Natural killer cell (primary cell): ENCODE measurements around the gene C12orf76. TPM values are rescaled to one million over a fixed set of nuclear protein-coding genes. Genes with fewer than 3 reads are reported as not detected.
A peak's percentile ranks its signal among the peaks of the same experiment; 100 is the strongest.
"Not testable (repeated sequence)": the region's sequence is repeated elsewhere in the genome, so short reads cannot be mapped to it uniquely, and the experiment has no call there.

Experiments
- ATAC-seq, 3 donors: fragments of 150-1000 bp in 2 of 3; fragments of 200-7000 bp in 1 of 3; cut with Tn5 transposase; 1 replicate in 1 of 3; 2 replicates in 2 of 3; pipeline ENCODE4 v1.10.0; 2021; ENCODE audit warnings: mild to moderate bottlenecking in 2 of 3, moderate library complexity in 2 of 3
- DNase-seq, 2 donors: peaks; one replicate each; pipeline versions ENCODE4 v3.0.0 to v3.0.0-alpha.2; 2013 to 2021; ENCODE audit warnings: mixed read lengths in 1 of 2
- H3K27ac ChIP-seq: one replicate; pipeline ENCODE4 v1.5.1; 2013; ENCODE audit warnings: mild to moderate bottlenecking, low read length
- H3K27me3 ChIP-seq: one replicate; pipeline ENCODE4 v1.6.1; 2013; ENCODE audit warnings: low read length; ENCODE audit not compliant: control insufficient read depth, insufficient read depth
- H3K36me3 ChIP-seq: one replicate; pipeline ENCODE4 v1.6.1; 2013; ENCODE audit warnings: low read length; ENCODE audit not compliant: control insufficient read depth, insufficient read depth
- H3K4me1 ChIP-seq: one replicate; pipeline ENCODE4 v1.6.1; 2013; ENCODE audit warnings: low read length; ENCODE audit not compliant: control insufficient read depth, insufficient read depth
- H3K4me3 ChIP-seq: one replicate; pipeline ENCODE4 v1.5.1; 2013; ENCODE audit warnings: low read length
- H3K9me3 ChIP-seq: one replicate; pipeline ENCODE4 v1.6.1; 2013; ENCODE audit warnings: low read length; ENCODE audit not compliant: control insufficient read depth, insufficient read depth
- H3K27ac Mint-ChIP-seq, 2 donors: one replicate each; pipeline ENCODE4 v1.8.0; 2022; ENCODE audit warnings: mild to moderate bottlenecking in 2 of 2, mixed read lengths in 2 of 2, moderate library complexity in 1 of 2
- H3K27me3 Mint-ChIP-seq, 2 donors: one replicate each; pipeline ENCODE4 v1.8.0; 2022; ENCODE audit warnings: low read depth in 2 of 2, mixed read lengths in 2 of 2
- H3K36me3 Mint-ChIP-seq: one replicate; pipeline ENCODE4 v1.8.0; 2022; ENCODE audit warnings: mixed read lengths
- H3K4me1 Mint-ChIP-seq, 2 donors: one replicate each; pipeline ENCODE4 v1.8.0; 2022; ENCODE audit warnings: mixed read lengths in 2 of 2
- H3K4me3 Mint-ChIP-seq: one replicate; pipeline ENCODE4 v1.8.0; 2022; ENCODE audit warnings: mild to moderate bottlenecking, moderate library complexity, mixed read lengths
- H3K9me3 Mint-ChIP-seq, 2 donors: one replicate each; pipeline ENCODE4 v1.8.0; 2022; ENCODE audit warnings: mixed read lengths in 2 of 2
- WGBS: methylation state at CpG from one replicate; pipeline ENCODE4 v1.1.7; 2013; ENCODE audit warnings: missing lambda C conversion rate; ENCODE audit not compliant: insufficient coverage; 5-methylcytosine and 5-hydroxymethylcytosine counted together
- intact Hi-C: fragments of 100-400 bp; cut with micrococcal nuclease; formaldehyde crosslinking; loops from one replicate; pipeline ENCODE4 v1.14.2; 2022
- total RNA-seq, 4 donors: library from RNA; stranded (reverse); fragments of 120-200 nt in 1 of 4; gene quantifications; one replicate each; pipeline versions ENCODE4 v1.2.3 to v1.2.4, GENCODE V29; 2013 to 2022
- TF ChIP-seq, protein P1 (sequence below): fragments of 200-600 bp; IDR thresholded peaks from one replicate; pipeline ENCODE4 v1.8.0; 2022; ENCODE audit warnings: antibody characterized with exemption

Gene C12orf76
- total RNA-seq, 3 donors from 2014 or later (not counting 1 experiment from before 2014, with no cell fraction given) = 9.9 to 12.1 (median 10.9) TPM

- Histone ChIP-seq H3K36me3 (no peaks in the 10 kb centered on the region), H3K27me3 (no peaks in the 10 kb centered on the region), H3K4me1 (peaks cover 33% of the 10 kb centered on the region), H3K4me3 (no peak overlapping the region), H3K9me3 (no peaks in the 10 kb centered on the region), H3K27ac (no peak overlapping the region)
- Mint-ChIP-seq H3K4me3 (no peak overlapping the region), H3K9me3 (peaks cover 2 to 3% of the 10 kb centered on the region in 2 donors), H3K36me3 (no peaks in the 10 kb centered on the region), H3K4me1 (peaks cover 23 to 32% of the 10 kb centered on the region in 2 donors), H3K27ac (no peak overlapping the region), H3K27me3 (peaks cover 0 to 2% of the 10 kb centered on the region in 2 donors)
- TF ChIP-seq, protein P1, sequence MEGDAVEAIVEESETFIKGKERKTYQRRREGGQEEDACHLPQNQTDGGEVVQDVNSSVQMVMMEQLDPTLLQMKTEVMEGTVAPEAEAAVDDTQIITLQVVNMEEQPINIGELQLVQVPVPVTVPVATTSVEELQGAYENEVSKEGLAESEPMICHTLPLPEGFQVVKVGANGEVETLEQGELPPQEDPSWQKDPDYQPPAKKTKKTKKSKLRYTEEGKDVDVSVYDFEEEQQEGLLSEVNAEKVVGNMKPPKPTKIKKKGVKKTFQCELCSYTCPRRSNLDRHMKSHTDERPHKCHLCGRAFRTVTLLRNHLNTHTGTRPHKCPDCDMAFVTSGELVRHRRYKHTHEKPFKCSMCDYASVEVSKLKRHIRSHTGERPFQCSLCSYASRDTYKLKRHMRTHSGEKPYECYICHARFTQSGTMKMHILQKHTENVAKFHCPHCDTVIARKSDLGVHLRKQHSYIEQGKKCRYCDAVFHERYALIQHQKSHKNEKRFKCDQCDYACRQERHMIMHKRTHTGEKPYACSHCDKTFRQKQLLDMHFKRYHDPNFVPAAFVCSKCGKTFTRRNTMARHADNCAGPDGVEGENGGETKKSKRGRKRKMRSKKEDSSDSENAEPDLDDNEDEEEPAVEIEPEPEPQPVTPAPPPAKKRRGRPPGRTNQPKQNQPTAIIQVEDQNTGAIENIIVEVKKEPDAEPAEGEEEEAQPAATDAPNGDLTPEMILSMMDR = no peak
- WGBS = 100% methylated on average over 1 of the region's 1 CpG
- intact Hi-C loops = no loop called here
- ATAC-seq (no peak), DNase-seq (no peak)
Observed at GRCh38 chr12:110075880-110076279, 27.6 kb upstream of the C12orf76 start.

- Histone ChIP-seq H3K36me3 (no peaks in the 10 kb centered on the region), H3K9me3 (no peaks in the 10 kb centered on the region), H3K4me3 (no peak overlapping the region), H3K27ac (no peak overlapping the region), H3K27me3 (no peaks in the 10 kb centered on the region), H3K4me1 (peaks cover 18% of the 10 kb centered on the region)
- TF ChIP-seq, protein P1 = no peak
- intact Hi-C loops = no loop called here
- Mint-ChIP-seq H3K4me3 (no peak overlapping the region), H3K27me3 (peaks cover 0 to 2% of the 10 kb centered on the region in 2 donors), H3K27ac (peak overlapping the region in 1 of 2 donors; percentile 82), H3K9me3 (no peaks in the 10 kb centered on the region), H3K36me3 (no peaks in the 10 kb centered on the region), H3K4me1 (peaks cover 13 to 16% of the 10 kb centered on the region in 2 donors)
- WGBS = 95% methylated on average over 5 of the region's 5 CpGs
- ATAC-seq (no peak), DNase-seq (no peak)
Observed at GRCh38 chr12:110074089-110074488, 25.8 kb upstream of the C12orf76 start.

GRCh38 chr12:110073049-110073831, 24.9 kb upstream of the C12orf76 start:
- Mint-ChIP-seq H3K27ac (peak overlapping the region in 1 of 2 donors; percentile 82), H3K4me3 (peak overlapping the region; percentile 81), H3K4me1 (peaks cover 8 to 11% of the 10 kb centered on the region in 2 donors), H3K9me3 (no peaks in the 10 kb centered on the region), H3K27me3 (peaks cover 0 to 2% of the 10 kb centered on the region in 2 donors), H3K36me3 (no peaks in the 10 kb centered on the region)
- WGBS = 13% methylated on average over 19 of the region's 19 CpGs
- H3K36me3 ChIP-seq = no peaks in the 10 kb centered on the region
- no peak overlapping the region for H3K27ac ChIP-seq
- intact Hi-C loops = no loop called here
- TF ChIP-seq, protein P1 = no peak
- H3K4me3 ChIP-seq = peak overlapping the region; percentile 8
- H3K27me3 ChIP-seq = no peaks in the 10 kb centered on the region
- DNase-seq (peak in 1 of 2 donors; percentile 37), ATAC-seq (peak; percentile 26 to 37 (median 27))
- H3K9me3 ChIP-seq = no peaks in the 10 kb centered on the region
- peaks cover 10% of the 10 kb centered on the region for H3K4me1 ChIP-seq

DNA sequence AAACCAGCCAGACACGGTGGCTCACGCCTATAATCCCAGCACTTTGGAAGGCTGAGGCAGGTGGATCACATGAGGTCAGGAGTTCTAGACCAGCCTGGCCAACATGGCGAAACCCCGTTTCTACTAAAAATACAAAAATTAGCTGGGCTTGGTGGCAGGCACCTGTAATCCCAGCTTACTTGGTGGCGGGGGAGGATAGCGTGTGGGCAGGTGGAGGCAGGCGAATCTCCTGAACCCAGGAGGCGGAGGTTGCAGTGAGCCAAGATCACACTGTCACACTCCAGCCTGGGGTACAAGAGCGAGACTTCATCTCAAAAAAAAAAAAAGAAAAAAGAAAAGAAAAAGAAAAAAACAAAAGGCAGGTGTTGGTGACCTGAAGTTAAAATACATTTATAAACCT, 24.3 kb upstream of the C12orf76 start:
- H3K36me3 Mint-ChIP-seq, H3K27ac ChIP-seq, ATAC-seq, H3K4me1 ChIP-seq, H3K27me3 ChIP-seq, H3K9me3 Mint-ChIP-seq, intact Hi-C loops, H3K4me3 ChIP-seq, H3K36me3 ChIP-seq, H3K27me3 Mint-ChIP-seq, DNase-seq, H3K9me3 ChIP-seq: not testable (repeated sequence)
- WGBS = 92% methylated on average over 8 of the region's 9 CpGs
- Mint-ChIP-seq H3K27ac (peak overlapping the region in 1 of 2 donors; percentile 82), H3K4me3 (peak overlapping the region; percentile 72), H3K4me1 (peaks cover 8 to 11% of the 10 kb centered on the region in 2 donors)
